ENCODE results near the gene TSPEAR. TPM values are rescaled to one million over a fixed set of nuclear protein-coding genes. Genes with fewer than 3 reads are reported as not detected.
"Not testable (repeated sequence)": the region's sequence is repeated elsewhere in the genome, so short reads cannot be mapped to it uniquely, and the experiment has no call there.

Gene TSPEAR
- total RNA-seq, 1 experiment from 2014 or later = not detected

DNA sequence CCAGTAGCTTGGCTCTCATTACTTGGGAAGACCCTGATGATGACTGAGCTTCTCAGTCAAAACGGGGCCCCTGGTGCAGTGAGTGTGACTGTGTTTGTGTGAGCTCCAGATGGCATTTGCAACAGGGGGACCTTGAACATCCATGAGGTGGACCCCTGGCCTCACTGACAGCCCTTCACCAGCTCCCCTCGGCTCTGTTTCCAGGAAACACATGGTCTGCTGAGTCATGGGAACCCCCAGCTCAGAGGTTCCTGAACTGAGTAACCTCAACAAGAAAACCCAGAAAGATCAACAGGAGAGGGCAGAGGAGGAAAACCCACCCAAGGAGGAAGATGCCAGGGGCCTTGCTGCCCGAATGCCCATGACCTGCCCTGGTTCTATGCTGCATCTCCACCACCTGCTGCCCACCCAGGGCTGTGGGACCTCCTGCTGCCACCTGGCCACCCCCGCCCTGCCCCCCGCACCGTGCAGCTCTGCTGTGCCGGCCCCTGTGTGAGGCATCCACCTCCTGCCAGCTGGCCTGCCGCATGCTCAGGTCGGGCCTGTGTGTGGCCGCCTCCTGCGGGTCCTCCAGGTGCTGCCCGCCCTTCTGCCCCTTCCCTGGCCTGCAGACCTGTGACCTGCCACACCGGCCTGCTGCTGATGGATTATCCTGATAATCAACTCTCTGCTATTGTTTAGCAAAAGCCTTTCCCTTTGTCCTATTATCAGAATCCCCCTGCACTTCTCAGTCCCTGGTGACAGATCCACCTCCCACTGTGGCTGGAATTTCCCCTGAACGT is 25.2 kb downstream of the TSPEAR start:
- DNase-seq (ENCODE audit: low read depth, low spot score) = no peak
- ATAC-seq = no peak
- POLR2A ChIA-PET = no interaction called here
- H3K4me3 ChIP-seq (ENCODE audit: low read depth in 2 of 2, low read length in 2 of 2) = no peak overlapping the region
- intact Hi-C loops (cut with micrococcal nuclease; ENCODE audit: unreplicated experiment) = no loop called here
- no peaks in the 10 kb centered on the region for H3K27me3 ChIP-seq (ENCODE audit: control insufficient read depth, insufficient read depth, low read length)
- TF ChIP-seq TCF7L2 (IDR thresholded peaks at IDR 0.05; ENCODE audit: low read depth, low read length) (no peak), SIN3A (IDR thresholded peaks at IDR 0.05; ENCODE audit: borderline replicate concordance, insufficient read depth, low read depth, low read length) (no peak), POLR2AphosphoS5 (IDR thresholded peaks at IDR 0.05; ENCODE audit: low read depth, low read length) (no peak)
- TF ChIP-seq, protein P1, sequence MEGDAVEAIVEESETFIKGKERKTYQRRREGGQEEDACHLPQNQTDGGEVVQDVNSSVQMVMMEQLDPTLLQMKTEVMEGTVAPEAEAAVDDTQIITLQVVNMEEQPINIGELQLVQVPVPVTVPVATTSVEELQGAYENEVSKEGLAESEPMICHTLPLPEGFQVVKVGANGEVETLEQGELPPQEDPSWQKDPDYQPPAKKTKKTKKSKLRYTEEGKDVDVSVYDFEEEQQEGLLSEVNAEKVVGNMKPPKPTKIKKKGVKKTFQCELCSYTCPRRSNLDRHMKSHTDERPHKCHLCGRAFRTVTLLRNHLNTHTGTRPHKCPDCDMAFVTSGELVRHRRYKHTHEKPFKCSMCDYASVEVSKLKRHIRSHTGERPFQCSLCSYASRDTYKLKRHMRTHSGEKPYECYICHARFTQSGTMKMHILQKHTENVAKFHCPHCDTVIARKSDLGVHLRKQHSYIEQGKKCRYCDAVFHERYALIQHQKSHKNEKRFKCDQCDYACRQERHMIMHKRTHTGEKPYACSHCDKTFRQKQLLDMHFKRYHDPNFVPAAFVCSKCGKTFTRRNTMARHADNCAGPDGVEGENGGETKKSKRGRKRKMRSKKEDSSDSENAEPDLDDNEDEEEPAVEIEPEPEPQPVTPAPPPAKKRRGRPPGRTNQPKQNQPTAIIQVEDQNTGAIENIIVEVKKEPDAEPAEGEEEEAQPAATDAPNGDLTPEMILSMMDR (IDR thresholded peaks at IDR 0.05) = no peak
- TF ChIP-seq, protein P2, sequence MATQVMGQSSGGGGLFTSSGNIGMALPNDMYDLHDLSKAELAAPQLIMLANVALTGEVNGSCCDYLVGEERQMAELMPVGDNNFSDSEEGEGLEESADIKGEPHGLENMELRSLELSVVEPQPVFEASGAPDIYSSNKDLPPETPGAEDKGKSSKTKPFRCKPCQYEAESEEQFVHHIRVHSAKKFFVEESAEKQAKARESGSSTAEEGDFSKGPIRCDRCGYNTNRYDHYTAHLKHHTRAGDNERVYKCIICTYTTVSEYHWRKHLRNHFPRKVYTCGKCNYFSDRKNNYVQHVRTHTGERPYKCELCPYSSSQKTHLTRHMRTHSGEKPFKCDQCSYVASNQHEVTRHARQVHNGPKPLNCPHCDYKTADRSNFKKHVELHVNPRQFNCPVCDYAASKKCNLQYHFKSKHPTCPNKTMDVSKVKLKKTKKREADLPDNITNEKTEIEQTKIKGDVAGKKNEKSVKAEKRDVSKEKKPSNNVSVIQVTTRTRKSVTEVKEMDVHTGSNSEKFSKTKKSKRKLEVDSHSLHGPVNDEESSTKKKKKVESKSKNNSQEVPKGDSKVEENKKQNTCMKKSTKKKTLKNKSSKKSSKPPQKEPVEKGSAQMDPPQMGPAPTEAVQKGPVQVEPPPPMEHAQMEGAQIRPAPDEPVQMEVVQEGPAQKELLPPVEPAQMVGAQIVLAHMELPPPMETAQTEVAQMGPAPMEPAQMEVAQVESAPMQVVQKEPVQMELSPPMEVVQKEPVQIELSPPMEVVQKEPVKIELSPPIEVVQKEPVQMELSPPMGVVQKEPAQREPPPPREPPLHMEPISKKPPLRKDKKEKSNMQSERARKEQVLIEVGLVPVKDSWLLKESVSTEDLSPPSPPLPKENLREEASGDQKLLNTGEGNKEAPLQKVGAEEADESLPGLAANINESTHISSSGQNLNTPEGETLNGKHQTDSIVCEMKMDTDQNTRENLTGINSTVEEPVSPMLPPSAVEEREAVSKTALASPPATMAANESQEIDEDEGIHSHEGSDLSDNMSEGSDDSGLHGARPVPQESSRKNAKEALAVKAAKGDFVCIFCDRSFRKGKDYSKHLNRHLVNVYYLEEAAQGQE (IDR thresholded peaks at IDR 0.05; ENCODE audit: insufficient read depth in 1 of 2, low read depth in 2 of 2, low read length in 1 of 2) = no peak
- no peaks in the 10 kb centered on the region for H3K36me3 ChIP-seq (ENCODE audit: control insufficient read depth, insufficient read depth, low read length)
- CTCF ChIA-PET = no interaction called here
- no peaks in the 10 kb centered on the region for H3K4me1 ChIP-seq (ENCODE audit: control insufficient read depth, insufficient read depth, low read length)
- BruUV-seq (replicated peaks) = no TSS peak
- no peaks in the 10 kb centered on the region for H3K9me3 ChIP-seq (ENCODE audit: control insufficient read depth, insufficient read depth, low read depth, low read length)
- no peak overlapping the region for H3K27ac ChIP-seq (ENCODE audit: low read length)
- in situ Hi-C loops (cut with HindIII; ENCODE audit: low pct_unique_long_range_greater_than_20kb, low sequenced_read_pairs) = no loop called here

DNA sequence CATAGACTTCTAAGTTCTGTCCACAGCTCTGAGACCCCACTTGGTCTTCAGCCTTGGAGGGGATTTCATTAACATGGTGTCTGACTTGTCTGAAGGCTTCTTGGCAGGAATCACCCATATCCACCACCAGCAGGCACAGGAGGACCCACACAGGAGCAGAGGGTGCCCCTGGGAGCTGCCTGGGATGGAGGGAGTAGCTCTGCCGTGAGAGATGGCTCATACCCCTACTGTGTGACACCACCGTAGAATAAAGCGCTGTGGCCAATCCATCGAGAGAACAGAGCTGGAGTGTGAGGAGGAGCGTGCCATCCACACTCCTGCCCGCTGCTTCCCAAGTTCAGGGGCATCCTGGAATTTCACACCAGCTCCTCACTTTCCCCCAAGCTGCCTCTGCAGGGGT is 26.3 kb downstream of the TSPEAR start:
- BruUV-seq (replicated peaks); ATAC-seq; POLR2A ChIA-PET; H3K27me3 ChIP-seq (ENCODE audit: control insufficient read depth, insufficient read depth, low read length); DNase-seq (ENCODE audit: low read depth, low spot score); H3K9me3 ChIP-seq (ENCODE audit: control insufficient read depth, insufficient read depth, low read depth, low read length); CTCF ChIA-PET; H3K27ac ChIP-seq (ENCODE audit: low read length); H3K4me1 ChIP-seq (ENCODE audit: control insufficient read depth, insufficient read depth, low read length); in situ Hi-C loops (cut with HindIII; ENCODE audit: low pct_unique_long_range_greater_than_20kb, low sequenced_read_pairs); intact Hi-C loops (cut with micrococcal nuclease; ENCODE audit: unreplicated experiment); H3K4me3 ChIP-seq (ENCODE audit: low read depth in 2 of 2, low read length in 2 of 2); H3K36me3 ChIP-seq (ENCODE audit: control insufficient read depth, insufficient read depth, low read length): not testable (repeated sequence)

DNA sequence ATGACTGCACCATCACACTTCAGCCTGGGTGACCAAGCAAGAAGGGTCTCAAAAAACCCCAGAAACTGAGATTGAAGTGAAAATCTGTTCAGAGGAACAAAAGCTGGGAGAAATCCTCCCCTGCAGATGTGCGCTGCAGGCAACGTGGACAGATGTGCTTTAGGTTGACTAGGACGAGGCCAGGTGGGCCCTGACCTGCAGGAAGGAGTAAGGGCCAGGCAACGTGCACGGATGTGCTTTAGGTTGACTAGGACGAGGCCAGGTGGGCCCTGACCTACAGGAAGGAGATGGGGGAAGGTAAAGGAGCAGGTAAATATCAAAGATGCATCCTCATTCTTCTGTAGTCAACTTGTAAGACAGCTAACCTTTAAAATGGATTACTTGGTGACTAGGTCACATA is 26.9 kb downstream of the TSPEAR start:
- Histone ChIP-seq H3K27ac (ENCODE audit: low read length) (no peak overlapping the region), H3K27me3 (ENCODE audit: control insufficient read depth, insufficient read depth, low read length) (no peaks in the 10 kb centered on the region), H3K4me3 (ENCODE audit: low read depth in 2 of 2, low read length in 2 of 2) (no peak overlapping the region), H3K36me3 (ENCODE audit: control insufficient read depth, insufficient read depth, low read length) (no peaks in the 10 kb centered on the region), H3K4me1 (ENCODE audit: control insufficient read depth, insufficient read depth, low read length) (no peaks in the 10 kb centered on the region), H3K9me3 (ENCODE audit: control insufficient read depth, insufficient read depth, low read depth, low read length) (no peaks in the 10 kb centered on the region)
- ChIA-PET POLR2A (no interaction called here), CTCF (no interaction called here)
- BruUV-seq (replicated peaks) = no TSS peak
- TF ChIP-seq POLR2AphosphoS5 (IDR thresholded peaks at IDR 0.05; ENCODE audit: low read depth, low read length) = no peak
- no peak for TF ChIP-seq SIN3A (IDR thresholded peaks at IDR 0.05; ENCODE audit: borderline replicate concordance, insufficient read depth, low read depth, low read length)
- TF ChIP-seq TCF7L2 (IDR thresholded peaks at IDR 0.05; ENCODE audit: low read depth, low read length) = no peak
- TF ChIP-seq, protein P1 (IDR thresholded peaks at IDR 0.05) = no peak
- TF ChIP-seq, protein P2 (IDR thresholded peaks at IDR 0.05; ENCODE audit: insufficient read depth in 1 of 2, low read depth in 2 of 2, low read length in 1 of 2) = no peak
- no peak for ATAC-seq
- in situ Hi-C loops (cut with HindIII; ENCODE audit: low pct_unique_long_range_greater_than_20kb, low sequenced_read_pairs) (no loop called here), intact Hi-C loops (cut with micrococcal nuclease; ENCODE audit: unreplicated experiment) (no loop called here)
- DNase-seq (ENCODE audit: low read depth, low spot score) = no peak
